HEK293 (cell line): ENCODE data around the gene MUC12.

Experiments used
- CTCF ChIA-PET: fragments of 350-600 bp; formaldehyde crosslinking; extraction: SDS; loops from one replicate; lab custom pipeline; 2021; ENCODE audit warnings: antibody characterized with exemption; lab: Yijun Ruan, JAX
- POLR2A ChIA-PET: fragments of 300-600 bp; formaldehyde crosslinking; extraction: SDS; loops from one replicate; lab custom pipeline; 2020; ENCODE audit warnings: antibody characterized with exemption, inconsistent platforms; lab: Yijun Ruan, JAX
- H3K27ac ChIP-seq: fragments of 200-500 bp; sonication (Bioruptor generic); 2 replicates; pipeline ENCODE4 v1.5.1; 2014; ENCODE audit warnings: low read depth, low read length, control low read depth, inconsistent platforms; ENCODE audit errors: extremely low read depth
- H3K36me3 ChIP-seq, 2 experiments: fragments of 200-500 bp in 1 of 2; sonication (Bioruptor generic) in 1 of 2; 1 replicate in 1 of 2; 2 replicates in 1 of 2; pipeline ENCODE4 v1.5.1; 2014 to 2017; ENCODE audit warnings: inconsistent platforms in 2 of 2, low read length in 2 of 2; ENCODE audit not compliant: control insufficient read depth in 2 of 2, insufficient read depth in 1 of 2
- H3K4me1 ChIP-seq: fragments of 200-500 bp; sonication (Bioruptor generic); 2 replicates; pipeline ENCODE4 v1.5.1; 2014; ENCODE audit warnings: mild to moderate bottlenecking, low read length, inconsistent platforms; ENCODE audit not compliant: control insufficient read depth, insufficient read depth
- H3K4me3 ChIP-seq: 2 replicates; pipeline ENCODE4 v1.5.1; 2011; ENCODE audit warnings: low read depth, mild to moderate bottlenecking, control low read depth, low read length, moderate library complexity
- H3K9me3 ChIP-seq: fragments of 200-500 bp; sonication (Bioruptor generic); 2 replicates; pipeline ENCODE4 v1.5.1; 2014; ENCODE audit warnings: low read depth, low read length, inconsistent platforms; ENCODE audit not compliant: control insufficient read depth, insufficient read depth
- FEZF1 ChIP-seq: fragments of 450-650 bp; formaldehyde crosslinking; IDR thresholded peaks from 2 replicates; pipeline ENCODE4 v1.5.1; 2016; ENCODE audit warnings: missing biosample characterization, missing genetic modification characterization
- GLIS1 ChIP-seq: fragments of 450-650 bp; formaldehyde crosslinking; IDR thresholded peaks from 2 replicates; pipeline ENCODE4 v1.5.1; 2016; ENCODE audit warnings: missing biosample characterization, missing genetic modification characterization
- SALL2 ChIP-seq: fragments of 450-650 bp; formaldehyde crosslinking; IDR thresholded peaks from 2 replicates; pipeline ENCODE4 v1.5.0; 2017; ENCODE audit warnings: missing biosample characterization, mild to moderate bottlenecking, missing genetic modification characterization, borderline replicate concordance
- SP7 ChIP-seq: fragments of 450-650 bp; formaldehyde crosslinking; IDR thresholded peaks from 2 replicates; pipeline ENCODE4 v1.5.1; 2016; ENCODE audit warnings: missing biosample characterization, missing genetic modification characterization
- WT1 ChIP-seq: fragments of 450-650 bp; formaldehyde crosslinking; IDR thresholded peaks from 2 replicates; pipeline ENCODE4 v1.5.1; 2016; ENCODE audit warnings: missing biosample characterization, missing genetic modification characterization
- ZBTB7A ChIP-seq: fragments of 450-650 bp; formaldehyde crosslinking; IDR thresholded peaks from 2 replicates; pipeline ENCODE4 v1.5.1; 2016; ENCODE audit warnings: low read depth, missing biosample characterization, missing genetic modification characterization
- ZBTB8A ChIP-seq: fragments of 450-650 bp; formaldehyde crosslinking; IDR thresholded peaks from 2 replicates; pipeline ENCODE4 v1.5.1; 2016; ENCODE audit warnings: missing biosample characterization, missing genetic modification characterization
- ZEB2 ChIP-seq: fragments of 450-650 bp; formaldehyde crosslinking; IDR thresholded peaks from 2 replicates; pipeline ENCODE4 v1.5.1; 2016; ENCODE audit warnings: missing biosample characterization, missing genetic modification characterization
- ZFP3 ChIP-seq: fragments of 450-650 bp; formaldehyde crosslinking; IDR thresholded peaks from 2 replicates; pipeline ENCODE4 v1.5.1; 2016; ENCODE audit warnings: low read depth, missing biosample characterization, missing genetic modification characterization
- ZFP69B ChIP-seq: fragments of 450-650 bp; formaldehyde crosslinking; IDR thresholded peaks from 2 replicates; pipeline ENCODE4 v1.5.1; 2016; ENCODE audit warnings: missing biosample characterization, missing genetic modification characterization
- ZIC2 ChIP-seq: fragments of 450-650 bp; formaldehyde crosslinking; IDR thresholded peaks from 2 replicates; pipeline ENCODE4 v1.5.1; 2016; ENCODE audit warnings: missing biosample characterization, missing genetic modification characterization
- ZNF2 ChIP-seq: fragments of 450-650 bp; formaldehyde crosslinking; IDR thresholded peaks from 2 replicates; pipeline ENCODE4 v1.5.1; 2016; ENCODE audit warnings: missing biosample characterization, missing genetic modification characterization
- ZNF23 ChIP-seq: fragments of 450-650 bp; formaldehyde crosslinking; IDR thresholded peaks from 2 replicates; pipeline ENCODE4 v1.5.1; 2016; ENCODE audit warnings: missing biosample characterization, missing genetic modification characterization, borderline replicate concordance
- ZNF335 ChIP-seq: fragments of 450-650 bp; formaldehyde crosslinking; conservative IDR thresholded peaks from 2 replicates; pipeline ENCODE4 v1.5.1; 2016; ENCODE audit warnings: missing biosample characterization, missing genetic modification characterization
- ZNF423 ChIP-seq: fragments of 450-650 bp; formaldehyde crosslinking; IDR thresholded peaks from 2 replicates; pipeline ENCODE4 v1.5.1; 2016; ENCODE audit warnings: missing biosample characterization, missing genetic modification characterization
- ZNF544 ChIP-seq: fragments of 450-650 bp; formaldehyde crosslinking; IDR thresholded peaks from 2 replicates; pipeline ENCODE4 v1.5.0; 2017; ENCODE audit warnings: missing biosample characterization, missing genetic modification characterization
- ZNF560 ChIP-seq: fragments of 450-650 bp; formaldehyde crosslinking; IDR thresholded peaks from 2 replicates; pipeline ENCODE4 v1.5.1; 2017; ENCODE audit warnings: missing biosample characterization, missing genetic modification characterization, borderline replicate concordance
- ZNF843 ChIP-seq: fragments of 450-650 bp; formaldehyde crosslinking; IDR thresholded peaks from 2 replicates; pipeline ENCODE4 v1.5.1; 2016; ENCODE audit warnings: missing biosample characterization, missing genetic modification characterization
- ZSCAN23 ChIP-seq: fragments of 450-650 bp; formaldehyde crosslinking; IDR thresholded peaks from 2 replicates; pipeline ENCODE4 v1.5.1; 2016; ENCODE audit warnings: missing biosample characterization, missing genetic modification characterization
- TF ChIP-seq, protein P1 (sequence below): fragments of 450-650 bp; formaldehyde crosslinking; IDR thresholded peaks from 2 replicates; pipeline ENCODE4 v1.5.1; 2016; ENCODE audit warnings: missing biosample characterization, missing genetic modification characterization
- TF ChIP-seq, protein P2 (sequence below): fragments of 450-650 bp; formaldehyde crosslinking; IDR thresholded peaks from 2 replicates; pipeline ENCODE4 v1.5.1; 2016; ENCODE audit warnings: missing biosample characterization, missing genetic modification characterization
- TF ChIP-seq, protein P3 (sequence below): fragments of 450-650 bp; formaldehyde crosslinking; IDR thresholded peaks from 2 replicates; pipeline ENCODE4 v1.5.1; 2016; ENCODE audit warnings: missing biosample characterization, missing genetic modification characterization
- TF ChIP-seq, protein P4 (sequence below): fragments of 450-650 bp; formaldehyde crosslinking; IDR thresholded peaks from 2 replicates; pipeline ENCODE4 v1.5.1; 2016; ENCODE audit warnings: missing biosample characterization, missing genetic modification characterization
- TF ChIP-seq, protein P5 (sequence below): fragments of 450-650 bp; formaldehyde crosslinking; IDR thresholded peaks from 2 replicates; pipeline ENCODE4 v1.5.1; 2016; ENCODE audit warnings: missing biosample characterization, missing genetic modification characterization

MUC12 gene

DNA sequence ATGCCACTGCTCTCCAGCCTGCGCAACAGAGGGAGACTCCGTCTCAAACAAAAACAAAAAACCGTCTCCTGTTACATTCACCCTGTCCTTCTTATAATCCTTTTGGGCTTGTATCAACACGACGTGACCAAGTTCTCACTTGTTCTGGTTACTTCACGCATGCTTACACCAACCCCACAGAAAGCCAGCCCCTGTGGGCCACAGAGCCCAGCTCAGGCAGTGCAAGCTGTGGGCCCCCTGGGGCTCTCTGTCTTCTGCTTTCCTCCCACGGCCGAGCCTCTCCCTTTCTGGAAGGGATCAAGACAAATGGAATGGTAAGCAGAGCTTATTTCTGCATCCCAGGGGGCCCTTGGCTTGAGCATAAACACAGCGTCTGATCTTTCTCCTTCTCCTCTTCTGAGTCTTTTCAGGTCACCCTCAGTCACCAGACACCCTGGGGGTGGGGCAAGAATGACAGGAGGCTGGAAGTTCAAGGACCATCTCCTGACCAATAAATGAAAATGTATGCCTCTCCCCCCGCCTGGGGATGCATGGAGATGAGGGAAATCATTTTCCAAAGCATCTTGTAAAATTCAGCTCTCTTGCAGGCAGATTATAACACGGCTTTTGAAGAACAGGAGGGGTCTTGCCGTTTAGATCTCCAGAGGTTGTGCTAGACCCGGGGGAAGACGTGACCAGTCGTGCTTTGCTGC, 96.9 kb downstream of the MUC12 start (continued):
- TF ChIP-seq, protein P1, sequence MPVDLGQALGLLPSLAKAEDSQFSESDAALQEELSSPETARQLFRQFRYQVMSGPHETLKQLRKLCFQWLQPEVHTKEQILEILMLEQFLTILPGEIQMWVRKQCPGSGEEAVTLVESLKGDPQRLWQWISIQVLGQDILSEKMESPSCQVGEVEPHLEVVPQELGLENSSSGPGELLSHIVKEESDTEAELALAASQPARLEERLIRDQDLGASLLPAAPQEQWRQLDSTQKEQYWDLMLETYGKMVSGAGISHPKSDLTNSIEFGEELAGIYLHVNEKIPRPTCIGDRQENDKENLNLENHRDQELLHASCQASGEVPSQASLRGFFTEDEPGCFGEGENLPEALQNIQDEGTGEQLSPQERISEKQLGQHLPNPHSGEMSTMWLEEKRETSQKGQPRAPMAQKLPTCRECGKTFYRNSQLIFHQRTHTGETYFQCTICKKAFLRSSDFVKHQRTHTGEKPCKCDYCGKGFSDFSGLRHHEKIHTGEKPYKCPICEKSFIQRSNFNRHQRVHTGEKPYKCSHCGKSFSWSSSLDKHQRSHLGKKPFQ = peak; percentile 95
- TF ChIP-seq ZEB2 (tag by site-specific recombination) = peak; percentile 85
- no peak for TF ChIP-seq ZSCAN23 (tag by site-specific recombination)
- peak; percentile 56 for TF ChIP-seq ZNF335 (tag by site-specific recombination)
- TF ChIP-seq ZFP3 (tag by site-specific recombination) = peak; percentile 56; the same call in 1 of the 2 replicates
- TF ChIP-seq ZFP69B = peak; percentile 77
- no peak for TF ChIP-seq ZBTB7A (tag by site-specific recombination)
- TF ChIP-seq SP7 (tag by site-specific recombination) = peak; percentile 43; the same call in 1 of the 2 replicates
- TF ChIP-seq FEZF1 (tag by site-specific recombination) = peak; percentile 14; the same call in 1 of the 2 replicates
- TF ChIP-seq ZNF423 = peak; percentile 72
- TF ChIP-seq ZNF560 (tag by site-specific recombination) = no peak
- peak; percentile 56 for TF ChIP-seq WT1 (tag by site-specific recombination)
- TF ChIP-seq ZBTB8A (tag by site-specific recombination) = peak; percentile 41; the same call in 1 of the 2 replicates
- TF ChIP-seq ZIC2 (tag by site-specific recombination) = peak; percentile 89
- TF ChIP-seq, protein P2, sequence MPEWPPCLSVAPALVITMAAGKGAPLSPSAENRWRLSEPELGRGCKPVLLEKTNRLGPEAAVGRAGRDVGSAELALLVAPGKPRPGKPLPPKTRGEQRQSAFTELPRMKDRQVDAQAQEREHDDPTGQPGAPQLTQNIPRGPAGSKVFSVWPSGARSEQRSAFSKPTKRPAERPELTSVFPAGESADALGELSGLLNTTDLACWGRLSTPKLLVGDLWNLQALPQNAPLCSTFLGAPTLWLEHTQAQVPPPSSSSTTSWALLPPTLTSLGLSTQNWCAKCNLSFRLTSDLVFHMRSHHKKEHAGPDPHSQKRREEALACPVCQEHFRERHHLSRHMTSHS = no peak
- TF ChIP-seq, protein P3, sequence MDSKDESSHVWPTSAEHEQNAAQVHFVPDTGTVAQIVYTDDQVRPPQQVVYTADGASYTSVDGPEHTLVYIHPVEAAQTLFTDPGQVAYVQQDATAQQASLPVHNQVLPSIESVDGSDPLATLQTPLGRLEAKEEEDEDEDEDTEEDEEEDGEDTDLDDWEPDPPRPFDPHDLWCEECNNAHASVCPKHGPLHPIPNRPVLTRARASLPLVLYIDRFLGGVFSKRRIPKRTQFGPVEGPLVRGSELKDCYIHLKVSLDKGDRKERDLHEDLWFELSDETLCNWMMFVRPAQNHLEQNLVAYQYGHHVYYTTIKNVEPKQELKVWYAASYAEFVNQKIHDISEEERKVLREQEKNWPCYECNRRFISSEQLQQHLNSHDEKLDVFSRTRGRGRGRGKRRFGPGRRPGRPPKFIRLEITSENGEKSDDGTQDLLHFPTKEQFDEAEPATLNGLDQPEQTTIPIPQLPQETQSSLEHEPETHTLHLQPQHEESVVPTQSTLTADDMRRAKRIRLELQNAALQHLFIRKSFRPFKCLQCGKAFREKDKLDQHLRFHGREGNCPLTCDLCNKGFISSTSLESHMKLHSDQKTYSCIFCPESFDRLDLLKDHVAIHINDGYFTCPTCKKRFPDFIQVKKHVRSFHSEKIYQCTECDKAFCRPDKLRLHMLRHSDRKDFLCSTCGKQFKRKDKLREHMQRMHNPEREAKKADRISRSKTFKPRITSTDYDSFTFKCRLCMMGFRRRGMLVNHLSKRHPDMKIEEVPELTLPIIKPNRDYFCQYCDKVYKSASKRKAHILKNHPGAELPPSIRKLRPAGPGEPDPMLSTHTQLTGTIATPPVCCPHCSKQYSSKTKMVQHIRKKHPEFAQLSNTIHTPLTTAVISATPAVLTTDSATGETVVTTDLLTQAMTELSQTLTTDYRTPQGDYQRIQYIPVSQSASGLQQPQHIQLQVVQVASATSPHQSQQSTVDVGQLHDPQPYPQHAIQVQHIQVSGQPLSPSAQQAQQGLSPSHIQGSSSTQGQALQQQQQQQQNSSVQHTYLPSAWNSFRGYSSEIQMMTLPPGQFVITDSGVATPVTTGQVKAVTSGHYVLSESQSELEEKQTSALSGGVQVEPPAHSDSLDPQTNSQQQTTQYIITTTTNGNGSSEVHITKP (tag by site-specific recombination) = peak; percentile 79
- TF ChIP-seq ZNF843 (tag by site-specific recombination) = peak; percentile 56; the same call in 1 of the 2 replicates

DNA sequence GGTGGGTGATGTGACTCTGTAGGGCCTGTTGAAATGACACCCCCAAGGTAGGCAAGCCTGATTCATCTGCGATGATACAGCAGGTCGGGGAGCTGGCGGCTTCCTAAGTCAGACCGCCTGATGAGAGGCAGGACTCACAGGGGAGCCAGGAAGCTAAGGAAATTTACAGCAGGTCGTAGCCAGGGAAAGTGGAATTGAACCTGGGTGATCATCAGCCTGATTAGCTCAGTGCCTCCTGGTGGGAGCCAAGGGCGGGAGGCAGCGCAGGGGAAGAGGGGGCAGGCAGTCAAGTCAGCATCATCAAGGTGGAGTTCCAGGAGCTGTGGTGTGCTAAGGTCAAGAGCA, 97.4 kb downstream of the MUC12 start:
- H3K9me3 ChIP-seq = no peaks in the 10 kb centered on the region
- H3K27ac ChIP-seq = peak overlapping the region; percentile 42
- peaks cover 3% of the 10 kb centered on the region; the same call in 1 of the 2 replicates for H3K4me1 ChIP-seq
- POLR2A ChIA-PET = interaction anchor here (1.6 kb wide), 1 partner anchor 177 kb away, joined by 4 read pairs; the partner anchor contains the start of gene UFSP1
- H3K36me3 ChIP-seq = no peaks in the 10 kb centered on the region
- CTCF ChIA-PET = interaction anchor here (0.5 to 2.8 kb wide), 6 partner anchors 14 to 1203 kb away, joined by 3 to 11 read pairs (median 4); partner anchors contain the start of gene ACHE
- H3K4me3 ChIP-seq = no peak overlapping the region
- no peak for TF ChIP-seq ZNF23
- TF ChIP-seq SALL2 = no peak
- no peak for TF ChIP-seq ZNF2
- TF ChIP-seq, protein P4, sequence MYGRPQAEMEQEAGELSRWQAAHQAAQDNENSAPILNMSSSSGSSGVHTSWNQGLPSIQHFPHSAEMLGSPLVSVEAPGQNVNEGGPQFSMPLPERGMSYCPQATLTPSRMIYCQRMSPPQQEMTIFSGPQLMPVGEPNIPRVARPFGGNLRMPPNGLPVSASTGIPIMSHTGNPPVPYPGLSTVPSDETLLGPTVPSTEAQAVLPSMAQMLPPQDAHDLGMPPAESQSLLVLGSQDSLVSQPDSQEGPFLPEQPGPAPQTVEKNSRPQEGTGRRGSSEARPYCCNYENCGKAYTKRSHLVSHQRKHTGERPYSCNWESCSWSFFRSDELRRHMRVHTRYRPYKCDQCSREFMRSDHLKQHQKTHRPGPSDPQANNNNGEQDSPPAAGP = 0 out of 2 replicates have a peak, but pooled peaks have one; percentile 14
- TF ChIP-seq GLIS1 (tag by site-specific recombination) = peak; percentile 97
- peak; percentile 62; the same call in 1 of the 2 replicates for TF ChIP-seq ZNF423
- TF ChIP-seq SP7 (tag by site-specific recombination) = peak; percentile 44; the same call in 1 of the 2 replicates
- no peak for TF ChIP-seq ZNF544 (tag by site-specific recombination)
- TF ChIP-seq ZNF843 (tag by site-specific recombination) = no peak
- TF ChIP-seq, protein P5, sequence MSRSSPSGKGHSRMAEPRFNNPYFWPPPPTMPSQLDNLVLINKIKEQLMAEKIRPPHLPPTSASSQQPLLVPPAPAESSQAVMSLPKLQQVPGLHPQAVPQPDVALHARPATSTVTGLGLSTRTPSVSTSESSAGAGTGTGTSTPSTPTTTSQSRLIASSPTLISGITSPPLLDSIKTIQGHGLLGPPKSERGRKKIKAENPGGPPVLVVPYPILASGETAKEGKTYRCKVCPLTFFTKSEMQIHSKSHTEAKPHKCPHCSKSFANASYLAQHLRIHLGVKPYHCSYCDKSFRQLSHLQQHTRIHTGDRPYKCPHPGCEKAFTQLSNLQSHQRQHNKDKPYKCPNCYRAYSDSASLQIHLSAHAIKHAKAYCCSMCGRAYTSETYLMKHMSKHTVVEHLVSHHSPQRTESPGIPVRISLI = no peak
